Thyroid gland (tissue), 4 donors: ENCODE results near the gene CCDC170. TPM values are rescaled to one million over a fixed set of nuclear protein-coding genes. Genes with fewer than 3 reads are reported as not detected.

Experiments
- DNase-seq, 2 donors: peaks; one replicate each; pipeline ENCODE4 v3.0.0-alpha.2; 2019
- H3K27ac ChIP-seq, 3 donors: fragments of 200-600 bp; sonication (generic); 1 replicate in 2 of 3; 2 replicates in 1 of 3; pipeline ENCODE4 v1.5.1; 2016 to 2019; ENCODE audit warnings: mild to moderate bottlenecking in 1 of 3, moderate library complexity in 1 of 3
- H3K27me3 ChIP-seq: fragments of 200-600 bp; sonication (generic); one replicate; pipeline ENCODE4 v1.5.1; 2019
- H3K36me3 ChIP-seq, 2 donors: fragments of 200-600 bp; sonication (generic); one replicate each; pipeline ENCODE4 v1.5.1; 2016 to 2019
- H3K4me1 ChIP-seq, 2 donors: fragments of 200-600 bp; sonication (generic); one replicate each; pipeline ENCODE4 v1.5.1; 2017 to 2019
- H3K4me3 ChIP-seq, 3 donors: fragments of 200-600 bp; sonication (generic); replicated peaks in 1 of 3; 1 replicate in 2 of 3; 2 replicates in 1 of 3; pipeline ENCODE4 v1.5.1; 2016; ENCODE audit warnings: mild to moderate bottlenecking in 1 of 3
- H3K9me3 ChIP-seq: fragments of 200-600 bp; sonication (generic); one replicate; pipeline ENCODE4 v1.5.1; 2017
- CTCF ChIP-seq, 6 experiments: fragments of 200-600 bp in 3 of 6; fragments of 450-650 bp in 3 of 6; sonication (generic) in 3 of 6; IDR thresholded peaks; one replicate each; pipeline ENCODE4 v1.5.1; 2016 to 2019; ENCODE audit warnings: antibody characterized with exemption in 6 of 6, mild to moderate bottlenecking in 2 of 6, inconsistent platforms in 1 of 6, moderate library complexity in 1 of 6
- POLR2A ChIP-seq, 2 donors: fragments of 450-650 bp; IDR thresholded peaks; one replicate each; pipeline ENCODE4 v1.6.1; 2017; ENCODE audit warnings: antibody characterized with exemption in 2 of 2, mild to moderate bottlenecking in 2 of 2, moderate library complexity in 1 of 2
- WGBS, 2 donors: methylation state at CpG; one replicate each; pipeline ENCODE4 v1.1.5; 2017; 5-methylcytosine and 5-hydroxymethylcytosine counted together
- intact Hi-C: fragments of 100-400 bp; cut with DNase I; formaldehyde crosslinking; loops from one replicate; pipeline ENCODE4 v1.15.1; 2023
- total RNA-seq, 4 donors: library from RNA; depleted of rRNA; stranded (reverse); fragments of >200 nt; gene quantifications; one replicate each; pipeline ENCODE4 v1.2.3, GENCODE V29; 2016

Gene CCDC170
- total RNA-seq, 4 donors from 2014 or later: 3.4 to 6.9 (median 4.2) TPM

DNA sequence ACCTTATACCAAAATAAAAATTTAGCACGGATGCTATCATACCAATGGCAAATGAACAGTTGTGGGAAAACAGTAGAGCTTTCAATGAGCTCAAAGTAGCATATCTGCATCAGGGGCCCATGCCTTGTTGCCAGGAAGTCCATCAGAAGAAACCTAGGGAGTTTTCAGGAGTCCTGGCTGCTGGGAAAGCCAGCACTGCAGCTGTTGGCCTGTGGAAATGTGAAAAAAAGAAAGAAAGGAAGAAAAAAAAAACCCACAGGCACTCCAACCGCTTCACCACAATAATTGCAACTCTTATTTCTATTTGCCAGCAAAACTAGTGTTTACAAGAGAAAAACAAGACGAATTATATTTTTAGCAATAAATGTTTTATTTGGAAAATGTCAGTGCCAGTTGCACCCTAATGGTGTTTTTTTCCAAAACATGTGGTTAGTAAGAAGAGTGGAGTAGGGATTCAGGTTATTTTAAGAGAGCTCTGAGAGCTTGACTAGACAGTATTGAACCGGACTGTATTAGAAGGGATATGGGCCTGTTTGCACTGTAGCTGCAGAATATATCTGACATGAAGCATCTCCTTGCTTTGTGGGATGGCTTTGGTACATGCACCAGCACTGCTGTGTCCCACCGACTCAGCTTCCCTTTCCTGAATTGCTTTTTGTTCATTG is 137.3 kb downstream of the CCDC170 start:
- WGBS, 2 donors: 74 to 79% methylated on average over 5 of the region's 5 CpGs
- no peaks in the 10 kb centered on the region for H3K36me3 ChIP-seq
- H3K27ac ChIP-seq: no peak overlapping the region
- H3K4me1 ChIP-seq: peaks cover 0 to 8% of the 10 kb centered on the region in 2 donors
- TF ChIP-seq CTCF (IDR thresholded peaks at IDR 0.05): no peak
- TF ChIP-seq POLR2A (IDR thresholded peaks at IDR 0.05): no peak
- H3K27me3 ChIP-seq: no peaks in the 10 kb centered on the region
- intact Hi-C loops: no loop called here
- H3K4me3 ChIP-seq: no peak overlapping the region
- no peak for DNase-seq
- no peaks in the 10 kb centered on the region for H3K9me3 ChIP-seq

GRCh38 chr6:151632415-151632987 is 138.7 kb downstream of the CCDC170 start:
- TF ChIP-seq CTCF (IDR thresholded peaks at IDR 0.05): no peak
- TF ChIP-seq POLR2A (IDR thresholded peaks at IDR 0.05): no peak
- H3K4me1 ChIP-seq: peaks cover 0 to 8% of the 10 kb centered on the region in 2 donors
- intact Hi-C loops: no loop called here

GRCh38 chr6:151633526-151634335 is 139.9 kb downstream of the CCDC170 start:
- Histone ChIP-seq H3K27ac (no peak overlapping the region), H3K27me3 (no peaks in the 10 kb centered on the region), H3K9me3 (no peaks in the 10 kb centered on the region), H3K36me3 (no peaks in the 10 kb centered on the region), H3K4me3 (no peak overlapping the region), H3K4me1 (peaks cover 0 to 8% of the 10 kb centered on the region in 2 donors)
- WGBS, 2 donors: 89 to 90% methylated on average over 5 of the region's 5 CpGs
- DNase-seq: no peak
- no peak for TF ChIP-seq CTCF (IDR thresholded peaks at IDR 0.05)
- TF ChIP-seq POLR2A (IDR thresholded peaks at IDR 0.05): no peak
- intact Hi-C loops: no loop called here

More at GRCh38 chr6:151632415-151632987, 138.7 kb downstream of the CCDC170 start:
- DNase-seq: no peak
- Histone ChIP-seq H3K27ac (no peak overlapping the region), H3K27me3 (no peaks in the 10 kb centered on the region), H3K4me3 (no peak overlapping the region), H3K36me3 (no peaks in the 10 kb centered on the region), H3K9me3 (no peaks in the 10 kb centered on the region)
- 88 to 93% methylated on average over 2 of the region's 2 CpGs for WGBS, 2 donors

- intact Hi-C loops: no loop called here
- 85 to 91% methylated on average over 3 of the region's 3 CpGs for WGBS, 2 donors
Observed at GRCh38 chr6:151634336-151634720, 140.5 kb downstream of the CCDC170 start.

More at GRCh38 chr6:151634336-151634720, 140.5 kb downstream of the CCDC170 start:
- Histone ChIP-seq H3K36me3 (no peaks in the 10 kb centered on the region), H3K4me3 (no peak overlapping the region), H3K27me3 (no peaks in the 10 kb centered on the region), H3K27ac (no peak overlapping the region), H3K4me1 (peaks cover 0 to 8% of the 10 kb centered on the region in 2 donors), H3K9me3 (no peaks in the 10 kb centered on the region)
- TF ChIP-seq CTCF (IDR thresholded peaks at IDR 0.05) (no peak), POLR2A (IDR thresholded peaks at IDR 0.05) (no peak)
- no peak for DNase-seq
